RWPE2 (cell line): ENCODE results near the gene CTDP1.
A peak's percentile ranks its signal among the peaks of the same experiment; 100 is the strongest.

Experiments
- ATAC-seq: fragments of 200-7000 bp; cut with Tn5 transposase; 3 replicates; pipeline ENCODE4 v1.9.1; 2021; ENCODE audit warnings: low read depth
- DNase-seq: peaks from one replicate; pipeline ENCODE4 v3.0.0-alpha.2; 2020; ENCODE audit warnings: low spot score
- H3K27ac ChIP-seq: fragments of 450-650 bp; 2 replicates; pipeline ENCODE4 v1.5.1; 2017; ENCODE audit warnings: mild to moderate bottlenecking; ENCODE audit not compliant: poor library complexity, severe bottlenecking
- H3K27me3 ChIP-seq: fragments of 250-450 bp; sonication (Bioruptor Pico); 2 replicates; pipeline ENCODE4 v1.5.1; 2021; ENCODE audit warnings: mild to moderate bottlenecking, moderate library complexity; ENCODE audit not compliant: insufficient read depth, poor library complexity, severe bottlenecking
- H3K36me3 ChIP-seq: fragments of 250-450 bp; sonication (Bioruptor Pico); 2 replicates; pipeline ENCODE4 v1.5.1; 2020; ENCODE audit warnings: low read depth, mild to moderate bottlenecking, moderate library complexity
- H3K4me1 ChIP-seq: fragments of 250-450 bp; sonication (Bioruptor Pico); 2 replicates; pipeline ENCODE4 v1.5.1; 2021; ENCODE audit warnings: mild to moderate bottlenecking, moderate library complexity; ENCODE audit not compliant: insufficient read depth, poor library complexity, severe bottlenecking
- H3K4me3 ChIP-seq: fragments of 250-450 bp; sonication (Bioruptor Pico); 2 replicates; pipeline ENCODE4 v1.5.1; 2021; ENCODE audit warnings: mild to moderate bottlenecking, moderate library complexity; ENCODE audit not compliant: severe bottlenecking
- H3K9me3 ChIP-seq: fragments of 250-450 bp; sonication (Bioruptor Pico); 2 replicates; pipeline ENCODE4 v1.5.1; 2021; ENCODE audit warnings: mild to moderate bottlenecking, moderate library complexity; ENCODE audit not compliant: severe bottlenecking
- CTCF ChIP-seq: fragments of 450-650 bp; IDR thresholded peaks from one replicate; pipeline ENCODE4 v1.5.1; 2017; ENCODE audit warnings: mild to moderate bottlenecking, moderate library complexity; ENCODE audit not compliant: poor library complexity, severe bottlenecking

Gene CTDP1

DNA sequence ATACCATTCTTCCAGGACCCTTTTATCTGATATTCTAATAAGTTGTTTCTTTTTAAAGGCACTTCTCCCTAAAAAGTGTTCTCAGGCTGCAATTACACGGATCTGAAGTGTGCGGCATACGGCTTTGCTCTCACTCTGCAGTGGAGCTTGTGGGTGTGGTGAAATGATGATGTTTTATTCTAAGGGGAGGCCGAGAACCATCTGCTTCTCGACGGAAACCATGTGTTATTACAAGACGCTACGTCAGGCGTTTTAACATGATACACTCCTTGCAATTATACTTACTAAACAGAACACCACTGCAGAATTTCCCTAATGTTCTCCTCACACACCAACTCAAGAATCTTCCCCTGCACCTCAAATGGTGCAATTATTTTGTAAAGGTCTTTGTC is 34.9 kb upstream of the CTDP1 start:
- H3K36me3 ChIP-seq = no peaks in the 10 kb centered on the region
- no peaks in the 10 kb centered on the region for H3K27me3 ChIP-seq
- H3K4me3 ChIP-seq = no peak overlapping the region
- no peak overlapping the region for H3K27ac ChIP-seq
- no peaks in the 10 kb centered on the region for H3K9me3 ChIP-seq
- DNase-seq (no peak), ATAC-seq (no peak)
- no peaks in the 10 kb centered on the region for H3K4me1 ChIP-seq
- TF ChIP-seq CTCF = no peak

- ATAC-seq = no peak
- Histone ChIP-seq H3K4me1 (no peaks in the 10 kb centered on the region), H3K4me3 (no peak overlapping the region), H3K27ac (no peak overlapping the region), H3K36me3 (no peaks in the 10 kb centered on the region), H3K9me3 (no peaks in the 10 kb centered on the region), H3K27me3 (no peaks in the 10 kb centered on the region)
- no peak for DNase-seq
- TF ChIP-seq CTCF = no peak
Observed at GRCh38 chr18:79645291-79645983, 34.2 kb upstream of the CTDP1 start.

DNA sequence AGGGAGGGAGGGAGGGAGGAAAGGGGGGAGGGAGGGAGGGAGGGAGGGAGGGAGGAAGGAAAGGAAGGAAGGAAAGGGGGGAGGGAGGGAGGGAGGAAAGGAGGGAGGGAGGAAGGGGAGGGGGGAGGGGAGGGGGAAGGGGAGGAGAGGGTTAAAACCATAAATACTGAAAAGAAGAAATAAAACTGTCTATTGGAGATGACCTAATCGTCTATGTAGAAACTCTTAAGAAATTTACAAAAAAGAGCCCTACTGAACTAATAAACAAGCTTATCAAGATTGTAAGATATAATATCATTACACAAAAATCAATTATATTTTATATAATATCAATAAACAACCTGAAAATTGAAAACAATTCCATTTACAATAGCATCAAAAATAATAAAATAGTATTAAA is 32.3 kb upstream of the CTDP1 start:
- Histone ChIP-seq H3K4me3 (no peak overlapping the region), H3K27ac (no peak overlapping the region), H3K9me3 (no peaks in the 10 kb centered on the region), H3K36me3 (no peaks in the 10 kb centered on the region), H3K4me1 (no peaks in the 10 kb centered on the region), H3K27me3 (no peaks in the 10 kb centered on the region)
- no peak for DNase-seq
- no peak for ATAC-seq
- no peak for TF ChIP-seq CTCF

GRCh38 chr18:79650959-79651358 is 28.6 kb upstream of the CTDP1 start:
- Histone ChIP-seq H3K9me3 (no peaks in the 10 kb centered on the region), H3K27me3 (no peaks in the 10 kb centered on the region), H3K36me3 (no peaks in the 10 kb centered on the region), H3K4me1 (no peaks in the 10 kb centered on the region), H3K27ac (no peak overlapping the region), H3K4me3 (no peak overlapping the region)
- no peak for ATAC-seq
- TF ChIP-seq CTCF = no peak
- DNase-seq = no peak

- Histone ChIP-seq H3K27me3 (peaks cover 2% of the 10 kb centered on the region), H3K4me3 (no peak overlapping the region), H3K4me1 (no peaks in the 10 kb centered on the region), H3K27ac (no peak overlapping the region), H3K36me3 (no peaks in the 10 kb centered on the region), H3K9me3 (no peaks in the 10 kb centered on the region)
- no peak for DNase-seq
- peak; percentile 60 for ATAC-seq
- TF ChIP-seq CTCF = peak; percentile 9
Observed at GRCh38 chr18:79657342-79657996, 22.1 kb upstream of the CTDP1 start.
